Activated T-helper 17 cell treated with anti-CD3 and anti-CD28 coated beads, Interleukin-2, amount 50 U/mL, for 72 hours (primary cell): ENCODE results near the gene INSYN2B. TPM values are rescaled to one million over a fixed set of nuclear protein-coding genes. Genes with fewer than 3 reads are reported as not detected.

Experiments used
- ATAC-seq: fragments of 150-1000 bp; cut with Tn5 transposase; replicated peaks from 2 replicates; pipeline ENCODE4 v1.10.0; 2021; ENCODE audit warnings: mild to moderate bottlenecking, moderate library complexity
- H3K27ac Mint-ChIP-seq: one replicate; pipeline ENCODE4 v1.8.0; 2022; ENCODE audit warnings: mixed read lengths
- H3K27me3 Mint-ChIP-seq: one replicate; pipeline ENCODE4 v1.8.0; 2022; ENCODE audit warnings: mixed read lengths
- H3K36me3 Mint-ChIP-seq: one replicate; pipeline ENCODE4 v1.8.0; 2022; ENCODE audit warnings: low read depth, mild to moderate bottlenecking, mixed read lengths
- H3K4me1 Mint-ChIP-seq: one replicate; pipeline ENCODE4 v1.8.0; 2022; ENCODE audit warnings: mixed read lengths
- H3K4me3 Mint-ChIP-seq: one replicate; pipeline ENCODE4 v1.8.0; 2022; ENCODE audit warnings: mild to moderate bottlenecking, mixed read lengths
- H3K9me3 Mint-ChIP-seq: one replicate; pipeline ENCODE4 v1.8.0; 2022; ENCODE audit warnings: mixed read lengths
- total RNA-seq, 2 donors: library from RNA; stranded (reverse); gene quantifications; one replicate each; pipeline ENCODE4 v1.2.3, GENCODE V29; 2022

INSYN2B gene
- total RNA-seq, 2 donors from 2014 or later: not detected

DNA sequence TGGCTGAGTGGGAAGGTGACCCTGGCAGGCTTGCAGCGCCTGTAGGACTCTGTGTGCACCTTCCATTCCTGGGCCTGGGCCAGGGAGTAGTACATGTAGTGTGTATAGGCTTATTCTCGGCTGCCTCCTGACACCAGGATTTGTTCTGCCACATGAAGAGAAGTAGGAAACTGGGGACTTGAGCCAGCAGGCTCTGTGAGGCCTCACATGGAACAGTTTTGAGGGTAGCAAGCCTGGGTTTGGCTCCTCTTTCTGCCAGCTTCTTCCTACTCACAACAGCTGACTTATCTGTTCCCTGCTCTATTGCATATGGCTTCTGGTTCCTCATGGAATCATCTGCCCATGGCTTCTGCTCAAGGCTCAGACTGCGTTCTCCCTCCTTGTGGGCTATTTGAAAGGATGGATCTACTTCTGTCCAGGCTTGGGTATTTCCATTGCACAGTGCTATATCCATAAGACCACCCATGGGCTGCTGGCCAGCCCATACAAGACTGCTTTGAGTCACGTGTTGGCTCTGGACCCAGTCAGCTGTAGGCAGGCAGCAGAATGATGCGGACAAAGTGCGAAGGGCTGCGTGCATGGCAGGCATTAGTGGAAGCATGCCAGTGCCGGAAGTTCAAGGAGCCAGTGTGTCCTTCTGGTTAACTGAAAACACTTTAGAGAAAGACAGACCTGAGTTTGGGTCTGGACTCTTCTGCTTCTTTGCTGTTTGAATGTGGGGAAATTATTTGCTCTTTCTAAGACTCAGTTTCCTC lies 11.0 kb upstream of the INSYN2B start:
- H3K36me3 Mint-ChIP-seq: peaks cover 91% of the 10 kb centered on the region

DNA sequence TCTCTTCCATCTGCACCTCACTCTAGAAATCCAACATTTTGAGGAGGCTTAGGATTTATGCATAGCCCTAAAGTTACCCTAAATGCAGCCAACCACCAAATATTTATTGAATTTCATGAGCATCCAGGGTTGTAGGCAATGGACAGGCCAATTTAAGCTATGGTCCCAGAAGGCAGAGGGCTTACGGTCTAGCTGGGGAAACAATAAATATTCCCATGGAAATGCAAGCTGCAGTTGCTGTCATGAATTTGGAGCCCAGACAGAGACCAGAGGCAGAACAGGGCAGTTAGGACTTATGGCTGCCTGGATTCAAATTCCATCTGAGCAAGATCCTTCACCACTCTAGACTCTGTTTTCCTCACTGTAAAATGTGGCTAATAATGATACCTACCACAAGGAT lies 9.1 kb upstream of the INSYN2B start:
- Mint-ChIP-seq H3K27ac (peak overlapping the region; percentile 48), H3K36me3 (peaks cover 91% of the 10 kb centered on the region), H3K27me3 (no peaks in the 10 kb centered on the region), H3K9me3 (no peaks in the 10 kb centered on the region), H3K4me1 (no peaks in the 10 kb centered on the region), H3K4me3 (no peak overlapping the region)
- ATAC-seq: no peak

More for the DNA sequence above, 11.0 kb upstream of the INSYN2B start:
- Mint-ChIP-seq H3K4me3 (no peak overlapping the region), H3K4me1 (peaks cover 4% of the 10 kb centered on the region), H3K9me3 (no peaks in the 10 kb centered on the region), H3K27me3 (no peaks in the 10 kb centered on the region), H3K27ac (no peak overlapping the region)
- no peak for ATAC-seq

DNA sequence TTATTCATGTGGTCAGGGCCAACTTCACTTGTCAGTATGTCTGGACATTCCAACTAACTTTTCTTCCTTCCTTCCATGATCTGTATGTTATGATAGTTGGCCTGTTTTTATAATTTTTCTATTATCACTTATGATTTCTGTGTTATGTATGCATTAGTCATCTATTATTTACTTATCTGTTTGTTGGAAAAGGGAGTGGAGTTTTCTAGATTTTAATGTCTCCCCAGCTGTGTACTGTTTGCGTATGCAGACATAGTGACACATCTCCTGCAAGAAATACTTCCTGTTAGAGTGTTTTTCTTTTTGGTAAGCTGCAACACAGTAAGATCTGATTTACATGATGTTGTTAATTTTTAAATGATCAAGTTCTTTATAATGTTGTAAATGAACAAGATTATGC lies 8.7 kb upstream of the INSYN2B start:
- Mint-ChIP-seq H3K4me1 (no peaks in the 10 kb centered on the region), H3K9me3 (no peaks in the 10 kb centered on the region), H3K4me3 (no peak overlapping the region), H3K36me3 (peaks cover 91% of the 10 kb centered on the region), H3K27me3 (no peaks in the 10 kb centered on the region), H3K27ac (peak overlapping the region; percentile 48)
- no peak for ATAC-seq

- peaks cover 92% of the 10 kb centered on the region for H3K36me3 Mint-ChIP-seq
- no peaks in the 10 kb centered on the region for H3K9me3 Mint-ChIP-seq
- H3K27ac Mint-ChIP-seq: no peak overlapping the region
- no peak overlapping the region for H3K4me3 Mint-ChIP-seq
- no peaks in the 10 kb centered on the region for H3K4me1 Mint-ChIP-seq
- no peaks in the 10 kb centered on the region for H3K27me3 Mint-ChIP-seq
- no peak for ATAC-seq
These were observed 7.9 kb upstream of the INSYN2B start for GRCh38 chr5:169988206-169988605.

DNA sequence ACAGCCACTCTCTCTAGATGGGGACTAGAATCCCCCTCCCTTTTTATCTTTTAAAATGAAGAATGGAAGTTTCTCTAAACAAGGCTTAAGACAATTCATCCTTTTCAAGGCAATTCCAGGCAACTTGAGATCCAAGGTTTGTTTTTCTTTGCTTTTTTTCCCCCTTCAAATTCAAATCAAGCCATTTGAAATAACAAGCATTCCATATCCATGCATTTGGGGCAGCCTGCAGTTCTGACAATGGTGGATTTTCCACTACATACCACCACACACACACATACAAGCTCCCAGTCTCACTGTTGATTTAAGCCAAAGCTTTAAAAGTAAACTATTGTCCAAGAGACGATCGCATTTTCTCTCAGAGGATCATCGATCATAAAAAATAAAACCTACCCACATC lies 424 bp downstream of the INSYN2B start:
- Mint-ChIP-seq H3K9me3 (no peaks in the 10 kb centered on the region), H3K4me3 (no peak overlapping the region), H3K27ac (no peak overlapping the region), H3K27me3 (no peaks in the 10 kb centered on the region), H3K36me3 (peaks cover 29% of the 10 kb centered on the region), H3K4me1 (no peaks in the 10 kb centered on the region)
- ATAC-seq: no peak

GRCh38 chr5:169978714-169979113 lies 1.6 kb downstream of the INSYN2B start:
- Mint-ChIP-seq H3K4me3 (no peak overlapping the region), H3K27me3 (no peaks in the 10 kb centered on the region), H3K27ac (no peak overlapping the region), H3K36me3 (peaks cover 26% of the 10 kb centered on the region), H3K9me3 (no peaks in the 10 kb centered on the region), H3K4me1 (no peaks in the 10 kb centered on the region)
- ATAC-seq: no peak

GRCh38 chr5:169974121-169974770 lies 6.0 kb downstream of the INSYN2B start:
- no peak overlapping the region for H3K27ac Mint-ChIP-seq
- H3K4me1 Mint-ChIP-seq: peaks cover 14% of the 10 kb centered on the region
- H3K9me3 Mint-ChIP-seq: no peaks in the 10 kb centered on the region
- no peaks in the 10 kb centered on the region for H3K27me3 Mint-ChIP-seq
- ATAC-seq: no peak
- no peak overlapping the region for H3K4me3 Mint-ChIP-seq
- peaks cover 31% of the 10 kb centered on the region for H3K36me3 Mint-ChIP-seq

- Mint-ChIP-seq H3K27me3 (no peaks in the 10 kb centered on the region), H3K4me1 (peaks cover 19% of the 10 kb centered on the region), H3K4me3 (no peak overlapping the region), H3K27ac (no peak overlapping the region), H3K9me3 (no peaks in the 10 kb centered on the region), H3K36me3 (peaks cover 31% of the 10 kb centered on the region)
- ATAC-seq: no peak
These were observed 7.2 kb downstream of the INSYN2B start for GRCh38 chr5:169973056-169973455.

DNA sequence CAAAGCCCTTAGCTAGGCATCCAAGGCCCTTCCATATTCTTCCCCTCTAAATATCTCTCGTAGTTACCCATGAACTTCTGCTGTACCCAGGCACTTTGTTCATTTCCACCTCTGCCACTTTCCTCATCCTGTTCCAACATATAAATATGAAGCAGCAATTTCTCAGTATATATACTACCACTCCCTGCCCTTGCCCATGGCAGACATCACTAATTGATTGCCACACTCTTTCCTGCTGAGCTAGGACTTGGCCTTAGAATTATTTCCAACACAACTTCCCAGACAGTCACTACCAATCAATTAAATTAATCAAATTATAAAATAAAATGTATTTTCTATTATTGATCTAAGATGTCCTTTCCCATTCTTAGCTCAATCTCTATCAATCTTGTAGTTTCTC lies 8.5 kb downstream of the INSYN2B start:
- no peak for ATAC-seq
- peaks cover 31% of the 10 kb centered on the region for H3K36me3 Mint-ChIP-seq
- H3K4me3 Mint-ChIP-seq: no peak overlapping the region
- no peaks in the 10 kb centered on the region for H3K27me3 Mint-ChIP-seq
- no peaks in the 10 kb centered on the region for H3K9me3 Mint-ChIP-seq
- no peak overlapping the region for H3K27ac Mint-ChIP-seq
- H3K4me1 Mint-ChIP-seq: peaks cover 27% of the 10 kb centered on the region

DNA sequence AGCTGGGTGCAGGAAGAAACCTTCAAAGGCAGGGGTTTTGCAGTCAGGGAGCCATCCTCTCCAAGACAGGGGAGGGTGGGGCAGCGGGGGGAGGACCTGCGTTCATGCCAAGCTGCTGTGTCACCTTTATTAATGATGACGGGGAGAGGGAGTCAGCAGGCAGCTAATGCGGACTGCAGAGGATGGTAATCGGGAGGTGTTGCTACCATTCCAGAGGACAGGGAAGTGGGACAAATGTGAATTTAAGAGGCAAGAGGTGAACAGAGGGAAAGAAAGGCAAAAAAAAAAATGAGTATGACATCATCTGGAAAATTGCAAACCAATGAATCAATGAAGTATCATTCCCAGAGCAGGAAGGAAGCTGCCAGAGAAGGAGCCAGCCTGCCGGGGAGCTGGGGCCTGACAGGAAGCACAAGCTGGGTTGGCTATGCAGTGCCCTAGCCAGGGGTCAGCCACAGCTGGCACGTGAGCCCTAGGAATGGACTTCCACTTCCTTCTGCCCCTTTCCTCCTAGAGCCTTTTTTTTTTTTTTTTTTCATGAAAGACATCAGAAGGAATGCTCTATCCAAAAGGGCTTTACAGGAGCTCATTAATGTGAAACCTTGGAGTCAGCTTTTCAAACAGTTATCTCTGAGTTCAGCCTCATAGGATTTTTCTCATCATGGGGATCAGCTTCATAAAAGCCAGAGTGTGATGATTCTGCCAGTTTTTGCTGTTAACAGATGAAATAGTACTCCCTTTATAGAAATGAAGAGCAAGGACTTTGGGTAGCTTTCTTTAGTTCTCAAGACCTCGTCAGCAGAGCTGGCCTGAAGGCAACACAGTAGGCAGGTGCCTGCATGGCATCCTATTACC lies 9.2 kb downstream of the INSYN2B start:
- Mint-ChIP-seq H3K27ac (peak overlapping the region; percentile 59), H3K36me3 (peaks cover 31% of the 10 kb centered on the region), H3K4me3 (no peak overlapping the region), H3K27me3 (no peaks in the 10 kb centered on the region), H3K9me3 (no peaks in the 10 kb centered on the region), H3K4me1 (peaks cover 27% of the 10 kb centered on the region)
- no peak for ATAC-seq

GRCh38 chr5:169970339-169970738 lies 10.0 kb downstream of the INSYN2B start:
- no peaks in the 10 kb centered on the region for H3K9me3 Mint-ChIP-seq
- ATAC-seq: peak; percentile 58
- peak overlapping the region; percentile 59 for H3K27ac Mint-ChIP-seq
- no peaks in the 10 kb centered on the region for H3K27me3 Mint-ChIP-seq
- peaks cover 31% of the 10 kb centered on the region for H3K36me3 Mint-ChIP-seq
- no peak overlapping the region for H3K4me3 Mint-ChIP-seq
- H3K4me1 Mint-ChIP-seq: peaks cover 27% of the 10 kb centered on the region

DNA sequence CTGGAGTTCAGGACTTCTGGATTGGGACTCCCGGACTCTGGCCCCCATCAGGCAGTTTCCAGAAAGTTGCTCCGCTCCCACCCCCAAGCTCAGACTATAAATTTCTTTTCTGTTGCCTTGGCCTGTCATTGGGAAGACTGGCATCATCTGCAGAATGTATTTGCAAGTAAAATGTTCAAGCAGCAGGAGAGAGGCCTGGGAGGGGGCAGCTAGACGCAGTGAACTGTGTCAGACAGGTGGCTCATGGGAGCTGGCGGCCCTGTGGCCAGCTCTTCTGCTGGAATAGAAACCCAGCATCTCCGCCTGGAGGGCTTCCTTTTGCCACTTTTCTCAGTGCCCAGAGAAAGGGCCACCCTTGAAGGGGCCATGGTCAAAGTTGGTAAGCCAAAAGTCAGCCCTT lies 16.0 kb downstream of the INSYN2B start:
- H3K4me3 Mint-ChIP-seq: no peak overlapping the region
- no peak overlapping the region for H3K27ac Mint-ChIP-seq
- peaks cover 17% of the 10 kb centered on the region for H3K4me1 Mint-ChIP-seq
- ATAC-seq: no peak
- H3K27me3 Mint-ChIP-seq: no peaks in the 10 kb centered on the region
- H3K9me3 Mint-ChIP-seq: no peaks in the 10 kb centered on the region
- peaks cover 5% of the 10 kb centered on the region for H3K36me3 Mint-ChIP-seq

- Mint-ChIP-seq H3K36me3 (peaks cover 5% of the 10 kb centered on the region), H3K27me3 (no peaks in the 10 kb centered on the region), H3K9me3 (no peaks in the 10 kb centered on the region), H3K27ac (no peak overlapping the region), H3K4me1 (peaks cover 4% of the 10 kb centered on the region), H3K4me3 (no peak overlapping the region)
- ATAC-seq: no peak
These were observed 19.6 kb downstream of the INSYN2B start for GRCh38 chr5:169960659-169961058.

GRCh38 chr5:169958278-169958677 lies 22.0 kb downstream of the INSYN2B start:
- ATAC-seq: no peak
- Mint-ChIP-seq H3K27ac (no peak overlapping the region), H3K27me3 (no peaks in the 10 kb centered on the region), H3K36me3 (peaks cover 10% of the 10 kb centered on the region), H3K4me3 (no peak overlapping the region), H3K4me1 (peaks cover 4% of the 10 kb centered on the region), H3K9me3 (no peaks in the 10 kb centered on the region)
